Bronchial epithelial cell (primary cell): ENCODE measurements around the gene EIPR1. TPM values are rescaled to one million over a fixed set of nuclear protein-coding genes. Genes with fewer than 3 reads are reported as not detected.

ENCODE experiments used
- DNase-seq: peaks from one replicate; pipeline ENCODE4 v3.0.0-alpha.2; 2010; ENCODE audit warnings: low read depth
- FAIRE-seq: peaks from 2 replicates; lab custom pipeline; 2011; peaks lifted over from hg19 to GRCh38; lab: Jason Lieb, UNC
- H3K27me3 ChIP-seq: 2 replicates; pipeline ENCODE4 v1.5.1; 2011; ENCODE audit warnings: low read length; ENCODE audit not compliant: control insufficient read depth, insufficient read depth
- H3K36me3 ChIP-seq: 2 replicates; pipeline ENCODE4 v1.5.1; 2011; ENCODE audit warnings: low read length; ENCODE audit not compliant: control insufficient read depth, insufficient read depth
- H3K4me3 ChIP-seq: 2 replicates; pipeline ENCODE4 v1.5.1; 2011; ENCODE audit warnings: mild to moderate bottlenecking, low read depth, low read length, control low read depth
- total RNA-seq: library from RNA; depleted of rRNA; stranded (reverse); fragments of >200 nt; gene quantifications from 2 replicates; pipeline ENCODE4 v1.2.1, GENCODE V29; 2014
- TF ChIP-seq, protein P1 (sequence below): IDR thresholded peaks from 2 replicates; pipeline ENCODE4 v1.5.1; 2011; ENCODE audit warnings: mild to moderate bottlenecking, moderate library complexity, low read length, control low read depth, inconsistent platforms; ENCODE audit not compliant: insufficient read depth, severe bottlenecking

Gene EIPR1
- total RNA-seq, 1 donor from 2014 or later = 44.5 TPM

DNA sequence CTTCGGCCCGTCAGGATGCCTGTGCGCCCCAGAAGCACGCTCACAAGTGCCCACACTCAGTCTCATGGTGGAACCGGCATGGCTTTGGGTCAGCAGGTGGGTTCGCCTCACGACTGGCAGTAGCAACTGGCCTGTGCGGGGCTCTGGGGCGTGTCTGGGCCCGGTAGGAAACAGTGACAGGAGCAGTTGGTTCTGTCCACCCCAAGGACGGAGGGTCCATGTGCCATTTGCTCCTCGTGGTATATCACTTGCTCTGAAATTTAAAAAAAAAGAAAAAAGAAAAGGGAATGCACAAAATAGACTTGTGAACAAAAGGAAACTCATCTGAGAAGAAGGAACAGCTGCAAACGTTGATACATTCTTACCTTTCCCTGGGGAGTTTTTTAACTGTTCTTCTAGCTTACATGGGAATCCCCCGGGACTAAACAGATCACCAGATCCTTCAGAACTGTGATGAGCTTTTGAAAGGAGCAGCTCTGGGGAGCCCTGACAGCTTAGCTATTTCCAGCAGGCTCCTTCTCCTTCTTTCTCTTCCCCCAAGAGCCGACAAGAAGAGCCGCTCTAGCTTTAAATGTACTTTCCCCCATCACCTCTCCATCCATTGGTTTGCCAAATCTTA, 44.7 kb upstream of the EIPR1 start:
- DNase-seq (no peak), FAIRE-seq (no peak)

DNA sequence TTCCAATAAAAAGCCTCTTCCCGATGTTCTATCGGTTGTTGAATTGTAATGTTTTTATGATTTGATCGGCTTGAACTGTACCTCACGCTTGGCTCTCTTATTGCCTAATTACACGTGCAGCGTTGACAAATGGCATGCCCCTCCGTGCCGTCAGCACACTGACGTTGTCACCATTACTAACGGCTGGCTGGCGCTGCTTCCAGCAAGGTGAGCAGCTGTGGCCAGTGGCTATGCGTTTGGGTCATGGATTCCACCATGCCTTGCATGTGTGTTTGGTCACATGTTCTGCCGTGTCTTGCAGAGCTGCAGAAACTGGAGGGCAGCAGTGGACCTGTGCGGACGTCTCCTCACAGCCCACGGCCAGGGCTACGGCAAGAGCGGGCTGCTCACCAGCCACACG, 44.0 kb upstream of the EIPR1 start:
- FAIRE-seq = no peak
- Histone ChIP-seq H3K4me3 (no peak overlapping the region), H3K36me3 (peaks cover 37% of the 10 kb centered on the region), H3K27me3 (no peaks in the 10 kb centered on the region)
- TF ChIP-seq, protein P1, sequence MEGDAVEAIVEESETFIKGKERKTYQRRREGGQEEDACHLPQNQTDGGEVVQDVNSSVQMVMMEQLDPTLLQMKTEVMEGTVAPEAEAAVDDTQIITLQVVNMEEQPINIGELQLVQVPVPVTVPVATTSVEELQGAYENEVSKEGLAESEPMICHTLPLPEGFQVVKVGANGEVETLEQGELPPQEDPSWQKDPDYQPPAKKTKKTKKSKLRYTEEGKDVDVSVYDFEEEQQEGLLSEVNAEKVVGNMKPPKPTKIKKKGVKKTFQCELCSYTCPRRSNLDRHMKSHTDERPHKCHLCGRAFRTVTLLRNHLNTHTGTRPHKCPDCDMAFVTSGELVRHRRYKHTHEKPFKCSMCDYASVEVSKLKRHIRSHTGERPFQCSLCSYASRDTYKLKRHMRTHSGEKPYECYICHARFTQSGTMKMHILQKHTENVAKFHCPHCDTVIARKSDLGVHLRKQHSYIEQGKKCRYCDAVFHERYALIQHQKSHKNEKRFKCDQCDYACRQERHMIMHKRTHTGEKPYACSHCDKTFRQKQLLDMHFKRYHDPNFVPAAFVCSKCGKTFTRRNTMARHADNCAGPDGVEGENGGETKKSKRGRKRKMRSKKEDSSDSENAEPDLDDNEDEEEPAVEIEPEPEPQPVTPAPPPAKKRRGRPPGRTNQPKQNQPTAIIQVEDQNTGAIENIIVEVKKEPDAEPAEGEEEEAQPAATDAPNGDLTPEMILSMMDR = no peak
- DNase-seq = no peak

More for the DNA sequence above, 44.7 kb upstream of the EIPR1 start:
- no peaks in the 10 kb centered on the region for H3K27me3 ChIP-seq
- H3K4me3 ChIP-seq = no peak overlapping the region
- TF ChIP-seq, protein P1 = no peak
- H3K36me3 ChIP-seq = peaks cover 38% of the 10 kb centered on the region

DNA sequence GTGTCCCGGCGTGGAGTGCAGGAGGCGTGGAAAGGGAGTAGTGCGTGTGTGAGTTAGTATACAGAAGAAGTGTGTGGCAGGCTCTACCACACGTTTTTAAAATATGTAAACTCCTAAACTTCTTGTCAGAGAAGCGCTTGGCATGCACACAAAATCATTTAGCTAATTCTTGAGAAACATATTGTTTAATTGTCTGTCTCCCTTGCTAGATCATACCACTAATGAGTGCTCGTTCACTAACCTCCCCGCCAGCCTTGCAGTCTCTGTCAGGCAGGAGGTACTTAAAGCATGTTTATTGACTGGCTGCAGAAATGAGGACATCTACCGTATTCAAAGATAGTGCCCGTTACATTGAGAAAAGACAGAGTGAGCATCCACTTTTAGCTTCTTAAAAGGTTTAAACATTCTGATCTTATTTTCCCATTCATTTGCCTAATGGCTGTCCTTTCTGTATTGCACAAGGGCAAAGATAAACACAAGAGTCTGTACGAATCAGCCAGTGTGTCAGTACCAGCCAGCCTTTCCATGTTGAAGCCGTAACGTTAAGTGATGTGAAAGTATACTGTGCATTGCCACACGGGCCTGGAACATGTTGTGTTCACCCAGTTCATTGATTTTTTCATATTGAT, 43.3 kb upstream of the EIPR1 start:
- TF ChIP-seq, protein P1 = no peak
- Histone ChIP-seq H3K4me3 (no peak overlapping the region), H3K27me3 (no peaks in the 10 kb centered on the region), H3K36me3 (peaks cover 32% of the 10 kb centered on the region)
- DNase-seq (no peak), FAIRE-seq (no peak)

DNA sequence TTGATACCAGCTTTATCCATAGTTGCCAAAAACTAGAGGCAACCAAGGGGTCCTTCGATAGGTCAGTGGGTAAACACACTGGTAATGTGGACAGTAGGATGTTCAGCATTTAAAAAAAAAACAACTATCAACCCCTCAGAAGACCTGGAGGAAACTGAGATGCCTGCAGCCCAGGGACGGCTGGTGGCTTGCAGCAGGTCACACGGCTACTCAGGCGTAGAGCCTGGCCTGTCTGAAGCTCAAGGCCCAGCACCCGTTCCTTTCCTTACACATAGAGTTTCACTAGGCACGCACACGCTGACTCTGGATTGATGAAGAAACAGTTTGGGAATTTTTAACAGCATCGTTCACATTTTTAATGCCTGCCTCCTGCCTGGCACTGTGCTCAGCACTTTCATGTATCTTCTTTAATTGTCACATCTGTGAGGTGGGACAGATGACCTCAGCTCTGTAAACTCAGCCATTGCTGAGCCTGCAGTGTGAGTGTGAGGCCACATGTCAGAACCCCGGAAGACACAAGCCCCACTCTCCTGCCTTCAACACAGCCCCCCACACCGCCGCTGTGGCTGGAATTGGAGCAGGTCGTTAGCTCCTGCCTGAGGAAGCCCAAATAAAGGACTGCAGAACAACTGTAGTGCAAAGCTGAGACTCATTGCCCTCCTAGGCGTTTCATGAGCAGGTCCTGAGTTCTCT, 42.6 kb upstream of the EIPR1 start:
- H3K4me3 ChIP-seq = no peak overlapping the region
- no peak for FAIRE-seq
- H3K36me3 ChIP-seq = peaks cover 29% of the 10 kb centered on the region
- no peak for DNase-seq
- TF ChIP-seq, protein P1 = no peak
- H3K27me3 ChIP-seq = no peaks in the 10 kb centered on the region

DNA sequence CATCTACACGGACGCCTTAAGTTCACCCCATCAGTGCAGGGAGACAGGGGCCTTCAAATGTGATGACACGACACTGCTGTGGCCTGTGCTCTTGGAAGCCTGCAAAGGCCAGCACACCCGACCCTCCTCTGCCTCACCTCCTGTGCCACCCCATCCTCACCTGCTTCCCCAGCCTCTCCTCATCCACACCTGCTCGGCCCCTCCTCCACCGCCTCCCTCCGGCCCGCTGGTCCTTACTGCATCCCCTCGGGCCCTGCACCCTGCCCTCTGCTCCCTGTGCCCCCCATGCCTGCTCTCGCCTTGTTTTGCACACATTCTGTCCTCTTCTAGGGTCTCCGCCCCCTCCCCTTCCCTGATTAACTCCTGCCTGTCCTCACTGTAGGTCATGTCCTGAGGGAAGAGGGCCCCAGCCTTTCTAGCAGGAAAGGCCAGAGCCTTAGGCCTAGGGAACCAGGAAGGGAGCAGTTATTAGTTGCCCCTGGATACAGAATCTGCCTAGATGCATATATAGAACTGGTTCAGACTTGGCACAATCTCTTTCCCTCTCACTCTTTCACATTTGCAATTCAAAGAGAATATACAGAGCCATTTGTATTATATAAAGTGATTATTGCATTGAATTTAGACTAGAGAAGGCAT, 41.3 kb upstream of the EIPR1 start:
- TF ChIP-seq, protein P1 = no peak
- H3K27me3 ChIP-seq = no peaks in the 10 kb centered on the region
- peaks cover 25% of the 10 kb centered on the region for H3K36me3 ChIP-seq
- H3K4me3 ChIP-seq = no peak overlapping the region
- DNase-seq (no peak), FAIRE-seq (no peak)
